Measurements from ENCODE around the gene SUPT5H. TPM values are rescaled to one million over a fixed set of nuclear protein-coding genes. Genes with fewer than 3 reads are reported as not detected.

The SUPT5H gene
- total and polyA plus RNA-seq, 2 of the 4 experiments (the other 2 are of a cell fraction): 75.3 to 116 TPM

DNA sequence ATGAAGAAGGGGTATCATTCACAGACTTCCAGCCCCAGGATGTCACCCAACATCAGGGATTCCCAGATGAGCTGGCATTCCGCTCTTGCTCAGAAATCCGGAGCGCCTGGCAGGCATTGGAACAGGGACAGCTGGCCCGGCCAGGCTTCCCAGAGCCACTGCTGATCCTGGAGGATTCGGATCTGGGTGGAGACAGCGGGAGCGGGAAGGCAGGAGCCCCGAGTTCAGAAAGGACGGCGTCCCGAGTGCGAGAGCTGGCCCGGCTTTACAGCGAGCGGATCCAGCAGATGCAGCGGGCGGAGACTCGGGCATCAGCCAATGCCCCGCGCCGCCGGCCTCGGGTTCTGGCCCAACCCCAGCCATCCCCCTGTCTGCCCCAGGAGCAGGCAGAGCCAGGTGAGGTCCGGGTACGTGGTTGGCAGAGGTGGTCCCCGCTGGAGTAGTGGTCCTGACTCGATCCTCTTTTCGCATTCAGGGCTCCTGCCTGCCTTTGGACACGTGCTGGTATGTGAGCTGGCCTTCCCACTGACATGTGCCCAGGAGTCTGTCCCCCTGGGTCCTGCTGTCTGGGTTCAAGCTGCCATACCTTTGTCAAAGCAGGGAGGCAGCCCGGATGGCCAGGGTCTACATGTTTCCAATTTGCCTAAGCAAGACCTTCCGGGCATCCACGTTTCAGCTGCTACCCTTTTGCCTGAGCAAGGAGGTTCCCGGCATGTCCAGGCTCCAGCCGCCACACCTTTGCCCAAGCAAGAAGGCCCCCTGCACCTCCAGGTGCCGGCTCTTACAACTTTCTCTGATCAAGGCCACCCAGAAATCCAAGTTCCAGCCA lies 21.9 kb upstream of the SUPT5H start:
- H3K27ac ChIP-seq (ENCODE audit: insufficient read depth, low read length): no peak overlapping the region
- peaks cover 7 to 62% of the 10 kb centered on the region in 2 experiments for H3K79me1 ChIP-seq (ENCODE audit: low read depth in 1 of 2, low read length in 2 of 2)
- DNase-seq (no peak), ATAC-seq (ENCODE audit: low read depth) (no peak)
- no peaks in the 10 kb centered on the region for H3K27me3 ChIP-seq (ENCODE audit: control insufficient read depth, insufficient read depth, low read length)
- no peak overlapping the region for H3K18ac ChIP-seq (ENCODE audit: low read depth, low read length)
- TF ChIP-seq, protein P1, sequence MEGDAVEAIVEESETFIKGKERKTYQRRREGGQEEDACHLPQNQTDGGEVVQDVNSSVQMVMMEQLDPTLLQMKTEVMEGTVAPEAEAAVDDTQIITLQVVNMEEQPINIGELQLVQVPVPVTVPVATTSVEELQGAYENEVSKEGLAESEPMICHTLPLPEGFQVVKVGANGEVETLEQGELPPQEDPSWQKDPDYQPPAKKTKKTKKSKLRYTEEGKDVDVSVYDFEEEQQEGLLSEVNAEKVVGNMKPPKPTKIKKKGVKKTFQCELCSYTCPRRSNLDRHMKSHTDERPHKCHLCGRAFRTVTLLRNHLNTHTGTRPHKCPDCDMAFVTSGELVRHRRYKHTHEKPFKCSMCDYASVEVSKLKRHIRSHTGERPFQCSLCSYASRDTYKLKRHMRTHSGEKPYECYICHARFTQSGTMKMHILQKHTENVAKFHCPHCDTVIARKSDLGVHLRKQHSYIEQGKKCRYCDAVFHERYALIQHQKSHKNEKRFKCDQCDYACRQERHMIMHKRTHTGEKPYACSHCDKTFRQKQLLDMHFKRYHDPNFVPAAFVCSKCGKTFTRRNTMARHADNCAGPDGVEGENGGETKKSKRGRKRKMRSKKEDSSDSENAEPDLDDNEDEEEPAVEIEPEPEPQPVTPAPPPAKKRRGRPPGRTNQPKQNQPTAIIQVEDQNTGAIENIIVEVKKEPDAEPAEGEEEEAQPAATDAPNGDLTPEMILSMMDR (conservative IDR thresholded peaks at IDR 0.05; ENCODE audit: low read depth, low read length): no peak
- TF ChIP-seq RAD21 (IDR thresholded peaks at IDR 0.05; ENCODE audit: low read length) (no peak), SMC3 (IDR thresholded peaks at IDR 0.05; ENCODE audit: low read depth, low read length) (no peak), RCOR1 (IDR thresholded peaks at IDR 0.05; ENCODE audit: insufficient replicate concordance, low read length) (no peak), FOS (IDR thresholded peaks at IDR 0.05; ENCODE audit: low read depth, low read length) (no peak), MAFK (IDR thresholded peaks at IDR 0.05; ENCODE audit: low read depth, low read length) (no peak), CHD1 (IDR thresholded peaks at IDR 0.05; ENCODE audit: low read depth, low read length) (no peak), NFE2L2 (IDR thresholded peaks at IDR 0.05; ENCODE audit: low read depth, low read length) (no peak), BHLHE40 (IDR thresholded peaks at IDR 0.05; ENCODE audit: low read depth, low read length) (no peak), MXI1 (IDR thresholded peaks at IDR 0.05; ENCODE audit: borderline replicate concordance, low read depth, low read length) (no peak), RFX5 (IDR thresholded peaks at IDR 0.05; ENCODE audit: low read depth, low read length) (no peak)
- TF ChIP-seq, protein P2, sequence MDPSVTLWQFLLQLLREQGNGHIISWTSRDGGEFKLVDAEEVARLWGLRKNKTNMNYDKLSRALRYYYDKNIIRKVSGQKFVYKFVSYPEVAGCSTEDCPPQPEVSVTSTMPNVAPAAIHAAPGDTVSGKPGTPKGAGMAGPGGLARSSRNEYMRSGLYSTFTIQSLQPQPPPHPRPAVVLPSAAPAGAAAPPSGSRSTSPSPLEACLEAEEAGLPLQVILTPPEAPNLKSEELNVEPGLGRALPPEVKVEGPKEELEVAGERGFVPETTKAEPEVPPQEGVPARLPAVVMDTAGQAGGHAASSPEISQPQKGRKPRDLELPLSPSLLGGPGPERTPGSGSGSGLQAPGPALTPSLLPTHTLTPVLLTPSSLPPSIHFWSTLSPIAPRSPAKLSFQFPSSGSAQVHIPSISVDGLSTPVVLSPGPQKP (IDR thresholded peaks at IDR 0.05; ENCODE audit: borderline replicate concordance, low read depth, low read length): no peak
- TF ChIP-seq, protein P3, sequence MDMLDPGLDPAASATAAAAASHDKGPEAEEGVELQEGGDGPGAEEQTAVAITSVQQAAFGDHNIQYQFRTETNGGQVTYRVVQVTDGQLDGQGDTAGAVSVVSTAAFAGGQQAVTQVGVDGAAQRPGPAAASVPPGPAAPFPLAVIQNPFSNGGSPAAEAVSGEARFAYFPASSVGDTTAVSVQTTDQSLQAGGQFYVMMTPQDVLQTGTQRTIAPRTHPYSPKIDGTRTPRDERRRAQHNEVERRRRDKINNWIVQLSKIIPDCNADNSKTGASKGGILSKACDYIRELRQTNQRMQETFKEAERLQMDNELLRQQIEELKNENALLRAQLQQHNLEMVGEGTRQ (IDR thresholded peaks at IDR 0.05; ENCODE audit: low read depth, low read length): no peak
- H4K5ac ChIP-seq (ENCODE audit: low read depth, low read length): no peak overlapping the region
- H3K4me1 ChIP-seq (ENCODE audit: control insufficient read depth, insufficient read depth, low read length): peaks cover 5% of the 10 kb centered on the region
- peaks cover 16% of the 10 kb centered on the region for H4K20me1 ChIP-seq (ENCODE audit: insufficient read depth, low read length)
- no TSS peak for BruUV-seq (replicated peaks)
- H2BK120ac ChIP-seq (ENCODE audit: low read depth, low read length): no peak overlapping the region
- no peak overlapping the region for H3K14ac ChIP-seq (replicated peaks; ENCODE audit: low read depth, low read length)
- no peak overlapping the region for H2AK9ac ChIP-seq (replicated peaks; ENCODE audit: low read depth, low read length, poor library complexity)
- H3K4ac ChIP-seq (ENCODE audit: low read depth, low read length): no peak overlapping the region
- dilution Hi-C loops (cut with HindIII; ENCODE audit: low sequenced_read_pairs, unreplicated experiment): no loop called here
- H3K9ac ChIP-seq (ENCODE audit: low read depth, low read length): no peak overlapping the region
- CTCF ChIA-PET: interaction anchor here (0.5 kb wide), 1 partner anchor 17 kb away, joined by 8 read pairs; no protein-coding TSS in a partner anchor
- no peak overlapping the region for H2BK15ac ChIP-seq (ENCODE audit: low read depth, low read length)
- H2AK5ac ChIP-seq (ENCODE audit: low read depth, low read length): no peak overlapping the region
- intact Hi-C loops (cut with micrococcal nuclease): no loop called here
- POLR2A ChIA-PET (ENCODE audit: unreplicated experiment): interaction anchor here (0.6 kb wide), 1 partner anchor 17 kb away, joined by 8 read pairs; no protein-coding TSS in a partner anchor
- H2AFZ ChIP-seq (replicated peaks; ENCODE audit: low read length, poor library complexity): no peak overlapping the region
- peaks cover 63% of the 10 kb centered on the region for H3K36me3 ChIP-seq (ENCODE audit: control insufficient read depth, insufficient read depth, low read length)
- no peak overlapping the region for H3K56ac ChIP-seq (ENCODE audit: extremely low read depth, insufficient read depth, low read length)
- H3K4me3 ChIP-seq (ENCODE audit: insufficient read depth, low read depth, low read length): no peak overlapping the region
- in situ Hi-C loops (cut with MboI; ENCODE audit: low sequenced_read_pairs): no loop called here
- no peak overlapping the region for H2BK5ac ChIP-seq (ENCODE audit: low read depth, low read length, poor library complexity, severe bottlenecking)
- H3K9me3 ChIP-seq (ENCODE audit: control insufficient read depth, insufficient read depth, low read length): no peaks in the 10 kb centered on the region
- no peak overlapping the region for H3K23ac ChIP-seq (ENCODE audit: low read depth, low read length)
- 89% methylated on average over 21 of the region's 35 CpGs; no CpG with 5 or more reads in 1 of the 2 experiments for WGBS, 2 experiments (ENCODE audit: extremely low coverage in 2 of 2, insufficient read length in 1 of 2)
- H3K9me1 ChIP-seq (ENCODE audit: insufficient read depth, low read length): peaks cover 11% of the 10 kb centered on the region
- no peak overlapping the region for H3K4me2 ChIP-seq (ENCODE audit: low read depth, low read length)
- no peak overlapping the region for H4K91ac ChIP-seq (ENCODE audit: insufficient read depth, low read depth, low read length)
- no peak overlapping the region for H4K8ac ChIP-seq (ENCODE audit: low read depth in 2 of 2, low read length in 2 of 2)
- H2BK20ac ChIP-seq (ENCODE audit: low read depth, low read length): no peak overlapping the region
